Endothelial cell of umbilical vein (primary cell): Measurements from ENCODE around the gene OR13A1. TPM values are rescaled to one million over a fixed set of nuclear protein-coding genes. Genes with fewer than 3 reads are reported as not detected.

ENCODE experiments used
- BruUV-seq: library from RNA; stranded (reverse); fragments of 400-500 nt; replicated peaks from 2 replicates; lab custom pipeline; 2021; lab: Mats Ljungman, UMichigan
- CTCF ChIA-PET: fragments of 300-600, 350-600 bp; sonication (Branson Sonifier 250); formaldehyde crosslinking; loops from one replicate; lab custom pipeline; 2021; ENCODE audit warnings: antibody characterized with exemption, inconsistent platforms; lab: Charles Lee
- POLR2A ChIA-PET: fragments of 300-600, 350-600 bp; sonication (Branson Sonifier 250); formaldehyde crosslinking; loops from one replicate; lab custom pipeline; 2021; ENCODE audit warnings: antibody characterized with exemption, inconsistent platforms; lab: Charles Lee
- DNase-seq: peaks from one replicate; pipeline ENCODE4 v3.0.0-alpha.2; 2011; ENCODE audit warnings: low read depth, low spot score
- FAIRE-seq: peaks from 2 replicates; lab custom pipeline; 2011; peaks lifted over from hg19 to GRCh38; lab: Jason Lieb, UNC
- H2AFZ ChIP-seq: 2 replicates; pipeline ENCODE4 v1.6.0; 2012; ENCODE audit warnings: low read depth, low read length, control low read depth, inconsistent platforms
- H3K27ac ChIP-seq: 2 replicates; pipeline ENCODE4 v1.5.1; 2011; ENCODE audit warnings: low read depth, mild to moderate bottlenecking, control low read depth, low read length, moderate library complexity; ENCODE audit not compliant: insufficient read depth
- H3K27me3 ChIP-seq, 2 experiments: 2 replicates each; pipeline versions ENCODE4 v1.6.0 to v1.6.1; 2011; ENCODE audit warnings: low read length in 2 of 2, mixed read lengths in 1 of 2; ENCODE audit not compliant: control insufficient read depth in 2 of 2, insufficient read depth in 2 of 2
- H3K36me3 ChIP-seq, 2 experiments: 2 replicates in 1 of 2; 3 replicates in 1 of 2; pipeline ENCODE4 v1.5.1; 2011; ENCODE audit warnings: low read length in 2 of 2, mild to moderate bottlenecking in 1 of 2, moderate library complexity in 1 of 2; ENCODE audit not compliant: control insufficient read depth in 2 of 2, insufficient read depth in 2 of 2; ENCODE audit errors: extremely low read depth in 1 of 2
- H3K4me1 ChIP-seq: 3 replicates; pipeline ENCODE4 v1.5.1; 2011; ENCODE audit warnings: mild to moderate bottlenecking, low read length; ENCODE audit not compliant: control insufficient read depth, insufficient read depth; ENCODE audit errors: extremely low read depth
- H3K4me2 ChIP-seq: 2 replicates; pipeline ENCODE4 v1.6.1; 2011; ENCODE audit warnings: low read length, control low read depth, mixed read lengths; ENCODE audit not compliant: insufficient read depth
- H3K4me3 ChIP-seq, 3 experiments: fragments of 200-600 bp in 1 of 3; sonication (generic), shearing (Covaris generic) in 1 of 3; replicated peaks in 1 of 3; 2 replicates each; pipeline ENCODE4 v1.5.1; 2011 to 2016; ENCODE audit warnings: control low read depth in 3 of 3, low read length in 3 of 3, mild to moderate bottlenecking in 2 of 3, inconsistent platforms in 1 of 3, low read depth in 1 of 3, moderate library complexity in 1 of 3; ENCODE audit not compliant: insufficient read depth in 1 of 3
- H3K79me2 ChIP-seq: 2 replicates; pipeline ENCODE4 v1.6.0; 2012; ENCODE audit warnings: low read length, inconsistent platforms; ENCODE audit not compliant: control insufficient read depth, insufficient read depth
- H3K9ac ChIP-seq: replicated peaks from 2 replicates; pipeline ENCODE3; 2011; ENCODE audit warnings: low read length, control low read depth; ENCODE audit not compliant: insufficient read depth; ENCODE audit errors: extremely low read depth
- H3K9me1 ChIP-seq: replicated peaks from 3 replicates; pipeline ENCODE4 v1.6.0; 2011; ENCODE audit warnings: mild to moderate bottlenecking, low read length; ENCODE audit not compliant: control insufficient read depth, insufficient read depth; ENCODE audit errors: extremely low read depth
- H3K9me3 ChIP-seq: replicated peaks from 2 replicates; pipeline ENCODE4 v1.5.1; 2012; ENCODE audit warnings: low read length, inconsistent platforms; ENCODE audit not compliant: control insufficient read depth, insufficient read depth
- H4K20me1 ChIP-seq: replicated peaks from 2 replicates; pipeline ENCODE3; 2011; ENCODE audit warnings: mild to moderate bottlenecking, low read length; ENCODE audit not compliant: control insufficient read depth, insufficient read depth; ENCODE audit errors: extremely low read depth
- CTCF ChIP-seq, 2 donors: IDR thresholded peaks; 1 replicate in 1 of 2; 2 replicates in 1 of 2; pipeline ENCODE4 v1.5.1; 2011; ENCODE audit warnings: low read length in 2 of 2, mild to moderate bottlenecking in 2 of 2, moderate library complexity in 2 of 2, control low read depth in 1 of 2, inconsistent platforms in 1 of 2, low read depth in 1 of 2; ENCODE audit not compliant: insufficient read depth in 1 of 2; ENCODE audit errors: extremely low read depth in 1 of 2
- EZH2 ChIP-seq: IDR thresholded peaks from 2 replicates; pipeline ENCODE4 v1.6.1; 2012; ENCODE audit warnings: borderline replicate concordance, low read depth, mild to moderate bottlenecking, moderate library complexity, low read length, inconsistent platforms; ENCODE audit not compliant: severe bottlenecking
- FOS ChIP-seq: IDR thresholded peaks from 2 replicates; pipeline ENCODE4 v1.6.1; 2011; ENCODE audit warnings: mild to moderate bottlenecking, low read length, moderate library complexity, borderline replicate concordance; ENCODE audit not compliant: insufficient read depth
- GATA2 ChIP-seq: IDR thresholded peaks from 2 replicates; pipeline ENCODE4 v1.7.0; 2011; ENCODE audit warnings: low read depth, mild to moderate bottlenecking, moderate library complexity, mixed read lengths, low read length; ENCODE audit not compliant: insufficient read length, insufficient read depth
- JUN ChIP-seq: IDR thresholded peaks from 2 replicates; pipeline ENCODE4 v1.6.1; 2011; ENCODE audit warnings: borderline replicate concordance, low read depth; ENCODE audit not compliant: insufficient read length, insufficient read depth
- MAX ChIP-seq: IDR thresholded peaks from 2 replicates; pipeline ENCODE4 v1.6.1; 2011; ENCODE audit not compliant: insufficient read depth, insufficient read length
- MYC ChIP-seq: IDR thresholded peaks from one replicate; pipeline ENCODE4 v1.6.1; 2011; ENCODE audit warnings: mild to moderate bottlenecking, low read depth, low read length
- POLR2A ChIP-seq: IDR thresholded peaks from 2 replicates; pipeline ENCODE4 v1.6.1; 2012; ENCODE audit warnings: low read depth, mild to moderate bottlenecking, control low read depth, low read length
- POLR2AphosphoS5 ChIP-seq: IDR thresholded peaks from 2 replicates; pipeline ENCODE4 v1.6.1; 2012; ENCODE audit warnings: low read depth, mild to moderate bottlenecking, control low read depth, low read length, moderate library complexity; ENCODE audit not compliant: insufficient read depth
- dilution Hi-C: fragments of 300-500 bp; cut with MboI; formaldehyde crosslinking; loops from one replicate; pipeline ENCODE4 v1.15.0; 2019; ENCODE audit warnings: low sequenced_read_pairs; ENCODE audit not compliant: extremely low pct_ligation_motif_present
- intact Hi-C: fragments of 100-400 bp; cut with micrococcal nuclease; formaldehyde crosslinking; loops from one replicate; pipeline ENCODE4 v1.10.0; 2022
- polyA plus RNA-seq, 4 experiments: library from polyadenylated mRNA; depleted of rRNA in 3 of 4; stranded (reverse) in 3 of 4; unstranded in 1 of 4; fragments of >200 nt; gene quantifications; 2 replicates each; pipeline versions ENCODE4 v1.2.1 to v1.2.3, GENCODE V29; 2011 to 2012; ENCODE audit warnings: missing spikeins in 1 of 4
- total RNA-seq: library from RNA; stranded (reverse); gene quantifications from 2 replicates; pipeline ENCODE4 v1.2.3, GENCODE V29; 2021

Gene OR13A1
- total and polyA plus RNA-seq, 2 donors (not counting 3 experiments of a cell fraction or from before 2014, with no cell fraction given) = not detected

- Histone ChIP-seq H3K9me1 (no peaks in the 10 kb centered on the region), H3K4me3 (no peak overlapping the region), H3K27ac (no peak overlapping the region), H3K79me2 (no peaks in the 10 kb centered on the region), H4K20me1 (no peaks in the 10 kb centered on the region), H3K4me1 (no peaks in the 10 kb centered on the region), H2AFZ (no peak overlapping the region), H3K4me2 (no peak overlapping the region), H3K27me3 (peaks cover 5% of the 10 kb centered on the region in 2 experiments), H3K9me3 (no peaks in the 10 kb centered on the region), H3K9ac (no peak overlapping the region), H3K36me3 (no peaks in the 10 kb centered on the region)
- DNase-seq = no peak
- FAIRE-seq = no peak
- ChIA-PET CTCF (no interaction called here), POLR2A (no interaction called here)
- intact Hi-C loops (no loop called here), dilution Hi-C loops (no loop called here)
- TF ChIP-seq FOS (no peak), EZH2 (no peak), POLR2A (no peak), JUN (no peak), CTCF (IDR thresholded peaks at IDR 0.05; ENCODE audit: extremely low read depth in 1 of 2, insufficient read depth in 1 of 2, low read depth in 1 of 2, low read length in 2 of 2) (no peak), MYC (no peak), GATA2 (no peak), MAX (no peak), POLR2AphosphoS5 (no peak)
- BruUV-seq = no TSS peak
Measured at GRCh38 chr10:45265996-45266395, 49.4 kb downstream of the OR13A1 start.
